HEK293 (cell line): Measurements from ENCODE around the gene FER1L5.

ENCODE experiments used
- SCRT1 ChIP-seq: fragments of 450-650 bp; formaldehyde crosslinking; IDR thresholded peaks from 2 replicates; pipeline ENCODE4 v1.5.1; 2016; ENCODE audit warnings: missing biosample characterization, missing genetic modification characterization, borderline replicate concordance
- SCRT2 ChIP-seq: fragments of 450-650 bp; formaldehyde crosslinking; IDR thresholded peaks from 2 replicates; pipeline ENCODE4 v1.5.1; 2016; ENCODE audit warnings: missing biosample characterization, missing genetic modification characterization
- SP7 ChIP-seq: fragments of 450-650 bp; formaldehyde crosslinking; IDR thresholded peaks from 2 replicates; pipeline ENCODE4 v1.5.1; 2016; ENCODE audit warnings: missing biosample characterization, missing genetic modification characterization
- WT1 ChIP-seq: fragments of 450-650 bp; formaldehyde crosslinking; IDR thresholded peaks from 2 replicates; pipeline ENCODE4 v1.5.1; 2016; ENCODE audit warnings: missing biosample characterization, missing genetic modification characterization
- ZNF121 ChIP-seq: fragments of 450-650 bp; formaldehyde crosslinking; IDR thresholded peaks from 2 replicates; pipeline ENCODE4 v1.5.1; 2016; ENCODE audit warnings: missing biosample characterization, missing genetic modification characterization
- ZNF174 ChIP-seq: fragments of 450-650 bp; formaldehyde crosslinking; IDR thresholded peaks from 2 replicates; pipeline ENCODE4 v1.5.0; 2017; ENCODE audit warnings: missing biosample characterization, mild to moderate bottlenecking, missing genetic modification characterization
- ZNF274 ChIP-seq, 2 experiments: fragments of 200-500 bp in 1 of 2; fragments of 450-650 bp in 1 of 2; sonication (Bioruptor generic) in 1 of 2; formaldehyde crosslinking in 1 of 2; IDR thresholded peaks; 2 replicates each; pipeline versions ENCODE4 v1.5.1 to v1.6.1; 2014 to 2016; ENCODE audit warnings: borderline replicate concordance in 1 of 2, inconsistent platforms in 1 of 2, low read length in 1 of 2, missing biosample characterization in 1 of 2, missing genetic modification characterization in 1 of 2
- ZNF324 ChIP-seq: fragments of 450-650 bp; formaldehyde crosslinking; IDR thresholded peaks from 2 replicates; pipeline ENCODE4 v1.5.1; 2016; ENCODE audit warnings: missing biosample characterization, missing genetic modification characterization
- ZNF335 ChIP-seq: fragments of 450-650 bp; formaldehyde crosslinking; conservative IDR thresholded peaks from 2 replicates; pipeline ENCODE4 v1.5.1; 2016; ENCODE audit warnings: missing biosample characterization, missing genetic modification characterization
- ZNF341 ChIP-seq: fragments of 450-650 bp; formaldehyde crosslinking; IDR thresholded peaks from 2 replicates; pipeline ENCODE4; 2016; ENCODE audit warnings: low read depth, missing biosample characterization, missing genetic modification characterization
- ZNF473 ChIP-seq: fragments of 450-650 bp; formaldehyde crosslinking; IDR thresholded peaks from 2 replicates; pipeline ENCODE4 v1.5.1; 2017; ENCODE audit warnings: missing biosample characterization, missing genetic modification characterization
- ZNF544 ChIP-seq: fragments of 450-650 bp; formaldehyde crosslinking; IDR thresholded peaks from 2 replicates; pipeline ENCODE4 v1.5.0; 2017; ENCODE audit warnings: missing biosample characterization, missing genetic modification characterization
- ZNF571 ChIP-seq: fragments of 450-650 bp; formaldehyde crosslinking; IDR thresholded peaks from 2 replicates; pipeline ENCODE4 v1.5.0; 2017; ENCODE audit warnings: missing biosample characterization, missing genetic modification characterization
- ZNF600 ChIP-seq: fragments of 450-650 bp; formaldehyde crosslinking; IDR thresholded peaks from 2 replicates; pipeline ENCODE4 v1.5.1; 2016; ENCODE audit warnings: missing biosample characterization, missing genetic modification characterization
- ZNF776 ChIP-seq: fragments of 450-650 bp; formaldehyde crosslinking; IDR thresholded peaks from 2 replicates; pipeline ENCODE4 v1.5.0; 2017; ENCODE audit warnings: missing biosample characterization, missing genetic modification characterization, borderline replicate concordance
- TF ChIP-seq, protein P1 (sequence below): fragments of 450-650 bp; formaldehyde crosslinking; IDR thresholded peaks from 2 replicates; pipeline ENCODE4 v1.5.1; 2016; ENCODE audit warnings: missing biosample characterization, missing genetic modification characterization
- TF ChIP-seq, protein P2 (sequence below): fragments of 450-650 bp; formaldehyde crosslinking; IDR thresholded peaks from 2 replicates; pipeline ENCODE4 v1.5.1; 2016; ENCODE audit warnings: missing biosample characterization, missing genetic modification characterization
- TF ChIP-seq, protein P3 (sequence below): fragments of 450-650 bp; formaldehyde crosslinking; IDR thresholded peaks from 2 replicates; pipeline ENCODE4 v1.5.0; 2017; ENCODE audit warnings: missing biosample characterization, missing genetic modification characterization, borderline replicate concordance
- TF ChIP-seq, protein P4 (sequence below): fragments of 450-650 bp; formaldehyde crosslinking; IDR thresholded peaks from 2 replicates; pipeline ENCODE4 v1.5.1; 2017; ENCODE audit warnings: missing biosample characterization, missing genetic modification characterization
- TF ChIP-seq, protein P5 (sequence below): fragments of 450-650 bp; formaldehyde crosslinking; IDR thresholded peaks from 2 replicates; pipeline ENCODE4 v1.5.1; 2016; ENCODE audit warnings: missing biosample characterization, missing genetic modification characterization
- TF ChIP-seq, protein P6 (sequence below): fragments of 450-650 bp; formaldehyde crosslinking; conservative IDR thresholded peaks from 2 replicates; pipeline ENCODE4 v1.5.1; 2016; ENCODE audit warnings: low read depth, missing biosample characterization, missing genetic modification characterization
- TF ChIP-seq, protein P7 (sequence below): fragments of 450-650 bp; formaldehyde crosslinking; IDR thresholded peaks from 2 replicates; pipeline ENCODE4 v1.5.1; 2016; ENCODE audit warnings: missing biosample characterization, missing genetic modification characterization

Gene FER1L5

DNA sequence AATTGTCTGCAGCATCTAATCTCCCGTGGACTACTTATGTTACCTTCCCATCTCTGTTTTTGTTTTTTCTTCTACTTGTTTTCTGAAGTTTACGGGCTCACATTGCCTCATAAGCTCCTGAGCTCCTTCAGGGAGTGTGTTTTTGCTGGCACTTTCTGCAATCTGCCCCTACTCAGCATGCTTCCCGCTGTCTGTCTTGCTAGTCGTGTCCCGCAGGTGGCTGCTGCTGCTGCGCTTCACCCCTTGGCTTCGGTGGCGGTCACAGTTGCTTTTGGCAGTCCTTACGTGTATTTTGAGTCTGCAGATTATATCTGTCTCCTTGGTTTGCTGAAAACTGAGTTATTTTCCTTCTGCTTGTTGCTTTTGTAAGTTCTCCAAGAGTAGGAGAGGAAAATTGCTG, 37.3 kb downstream of the FER1L5 start (continued):
- TF ChIP-seq, protein P1, sequence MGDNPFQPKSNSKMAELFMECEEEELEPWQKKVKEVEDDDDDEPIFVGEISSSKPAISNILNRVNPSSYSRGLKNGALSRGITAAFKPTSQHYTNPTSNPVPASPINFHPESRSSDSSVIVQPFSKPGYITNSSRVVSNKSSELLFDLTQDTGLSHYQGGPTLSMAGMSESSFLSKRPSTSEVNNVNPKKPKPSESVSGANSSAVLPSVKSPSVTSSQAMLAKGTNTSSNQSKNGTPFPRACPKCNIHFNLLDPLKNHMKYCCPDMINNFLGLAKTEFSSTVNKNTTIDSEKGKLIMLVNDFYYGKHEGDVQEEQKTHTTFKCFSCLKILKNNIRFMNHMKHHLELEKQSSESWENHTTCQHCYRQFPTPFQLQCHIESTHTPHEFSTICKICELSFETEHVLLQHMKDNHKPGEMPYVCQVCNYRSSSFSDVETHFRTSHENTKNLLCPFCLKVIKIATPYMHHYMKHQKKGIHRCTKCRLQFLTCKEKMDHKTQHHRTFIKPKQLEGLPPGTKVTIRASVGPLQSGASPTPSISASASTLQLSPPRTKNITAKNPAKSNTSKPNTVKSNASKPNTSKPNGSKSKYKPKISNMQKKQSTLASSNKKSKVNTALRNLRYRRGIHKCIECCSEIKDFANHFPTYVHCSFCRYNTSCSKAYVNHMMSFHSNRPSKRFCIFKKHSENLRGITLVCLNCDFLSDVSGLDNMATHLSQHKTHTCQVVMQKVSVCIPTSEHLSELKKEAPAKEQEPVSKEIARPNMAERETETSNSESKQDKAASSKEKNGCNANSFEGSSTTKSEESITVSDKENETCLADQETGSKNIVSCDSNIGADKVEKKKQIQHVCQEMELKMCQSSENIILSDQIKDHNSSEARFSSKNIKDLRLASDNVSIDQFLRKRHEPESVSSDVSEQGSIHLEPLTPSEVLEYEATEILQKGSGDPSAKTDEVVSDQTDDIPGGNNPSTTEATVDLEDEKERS, result no peak
- TF ChIP-seq ZNF341 (tag by site-specific recombination) (no peak), ZNF473 (tag by site-specific recombination) (no peak), ZNF121 (tag by site-specific recombination) (no peak), ZNF324 (tag by site-specific recombination) (no peak), ZNF776 (tag by site-specific recombination) (no peak), SCRT2 (tag by site-specific recombination) (peak; percentile 87), ZNF571 (tag by site-specific recombination) (no peak), ZNF174 (tag by site-specific recombination) (no peak), WT1 (tag by site-specific recombination) (peak; percentile 75), ZNF600 (tag by site-specific recombination) (no peak), SP7 (tag by site-specific recombination) (no peak), ZNF335 (tag by site-specific recombination) (no peak), ZNF274 (IDR thresholded peaks at IDR 0.05; ENCODE audit: low read length) (no peak), ZNF274 (tag by site-specific recombination; IDR thresholded peaks at IDR 0.05; ENCODE audit: borderline replicate concordance) (no peak), ZNF544 (tag by site-specific recombination) (no peak), SCRT1 (peak; percentile 77; the same call in 1 of the 2 replicates)
- TF ChIP-seq, protein P2, sequence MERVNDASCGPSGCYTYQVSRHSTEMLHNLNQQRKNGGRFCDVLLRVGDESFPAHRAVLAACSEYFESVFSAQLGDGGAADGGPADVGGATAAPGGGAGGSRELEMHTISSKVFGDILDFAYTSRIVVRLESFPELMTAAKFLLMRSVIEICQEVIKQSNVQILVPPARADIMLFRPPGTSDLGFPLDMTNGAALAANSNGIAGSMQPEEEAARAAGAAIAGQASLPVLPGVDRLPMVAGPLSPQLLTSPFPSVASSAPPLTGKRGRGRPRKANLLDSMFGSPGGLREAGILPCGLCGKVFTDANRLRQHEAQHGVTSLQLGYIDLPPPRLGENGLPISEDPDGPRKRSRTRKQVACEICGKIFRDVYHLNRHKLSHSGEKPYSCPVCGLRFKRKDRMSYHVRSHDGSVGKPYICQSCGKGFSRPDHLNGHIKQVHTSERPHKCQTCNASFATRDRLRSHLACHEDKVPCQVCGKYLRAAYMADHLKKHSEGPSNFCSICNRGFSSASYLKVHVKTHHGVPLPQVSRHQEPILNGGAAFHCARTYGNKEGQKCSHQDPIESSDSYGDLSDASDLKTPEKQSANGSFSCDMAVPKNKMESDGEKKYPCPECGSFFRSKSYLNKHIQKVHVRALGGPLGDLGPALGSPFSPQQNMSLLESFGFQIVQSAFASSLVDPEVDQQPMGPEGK, result no peak
- TF ChIP-seq, protein P3, sequence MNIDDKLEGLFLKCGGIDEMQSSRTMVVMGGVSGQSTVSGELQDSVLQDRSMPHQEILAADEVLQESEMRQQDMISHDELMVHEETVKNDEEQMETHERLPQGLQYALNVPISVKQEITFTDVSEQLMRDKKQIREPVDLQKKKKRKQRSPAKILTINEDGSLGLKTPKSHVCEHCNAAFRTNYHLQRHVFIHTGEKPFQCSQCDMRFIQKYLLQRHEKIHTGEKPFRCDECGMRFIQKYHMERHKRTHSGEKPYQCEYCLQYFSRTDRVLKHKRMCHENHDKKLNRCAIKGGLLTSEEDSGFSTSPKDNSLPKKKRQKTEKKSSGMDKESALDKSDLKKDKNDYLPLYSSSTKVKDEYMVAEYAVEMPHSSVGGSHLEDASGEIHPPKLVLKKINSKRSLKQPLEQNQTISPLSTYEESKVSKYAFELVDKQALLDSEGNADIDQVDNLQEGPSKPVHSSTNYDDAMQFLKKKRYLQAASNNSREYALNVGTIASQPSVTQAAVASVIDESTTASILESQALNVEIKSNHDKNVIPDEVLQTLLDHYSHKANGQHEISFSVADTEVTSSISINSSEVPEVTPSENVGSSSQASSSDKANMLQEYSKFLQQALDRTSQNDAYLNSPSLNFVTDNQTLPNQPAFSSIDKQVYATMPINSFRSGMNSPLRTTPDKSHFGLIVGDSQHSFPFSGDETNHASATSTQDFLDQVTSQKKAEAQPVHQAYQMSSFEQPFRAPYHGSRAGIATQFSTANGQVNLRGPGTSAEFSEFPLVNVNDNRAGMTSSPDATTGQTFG (tag by site-specific recombination), result no peak
- TF ChIP-seq, protein P4, sequence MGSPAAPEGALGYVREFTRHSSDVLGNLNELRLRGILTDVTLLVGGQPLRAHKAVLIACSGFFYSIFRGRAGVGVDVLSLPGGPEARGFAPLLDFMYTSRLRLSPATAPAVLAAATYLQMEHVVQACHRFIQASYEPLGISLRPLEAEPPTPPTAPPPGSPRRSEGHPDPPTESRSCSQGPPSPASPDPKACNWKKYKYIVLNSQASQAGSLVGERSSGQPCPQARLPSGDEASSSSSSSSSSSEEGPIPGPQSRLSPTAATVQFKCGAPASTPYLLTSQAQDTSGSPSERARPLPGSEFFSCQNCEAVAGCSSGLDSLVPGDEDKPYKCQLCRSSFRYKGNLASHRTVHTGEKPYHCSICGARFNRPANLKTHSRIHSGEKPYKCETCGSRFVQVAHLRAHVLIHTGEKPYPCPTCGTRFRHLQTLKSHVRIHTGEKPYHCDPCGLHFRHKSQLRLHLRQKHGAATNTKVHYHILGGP (tag by site-specific recombination), result no peak
- TF ChIP-seq, protein P5, sequence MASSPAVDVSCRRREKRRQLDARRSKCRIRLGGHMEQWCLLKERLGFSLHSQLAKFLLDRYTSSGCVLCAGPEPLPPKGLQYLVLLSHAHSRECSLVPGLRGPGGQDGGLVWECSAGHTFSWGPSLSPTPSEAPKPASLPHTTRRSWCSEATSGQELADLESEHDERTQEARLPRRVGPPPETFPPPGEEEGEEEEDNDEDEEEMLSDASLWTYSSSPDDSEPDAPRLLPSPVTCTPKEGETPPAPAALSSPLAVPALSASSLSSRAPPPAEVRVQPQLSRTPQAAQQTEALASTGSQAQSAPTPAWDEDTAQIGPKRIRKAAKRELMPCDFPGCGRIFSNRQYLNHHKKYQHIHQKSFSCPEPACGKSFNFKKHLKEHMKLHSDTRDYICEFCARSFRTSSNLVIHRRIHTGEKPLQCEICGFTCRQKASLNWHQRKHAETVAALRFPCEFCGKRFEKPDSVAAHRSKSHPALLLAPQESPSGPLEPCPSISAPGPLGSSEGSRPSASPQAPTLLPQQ, result no peak
- TF ChIP-seq, protein P6, sequence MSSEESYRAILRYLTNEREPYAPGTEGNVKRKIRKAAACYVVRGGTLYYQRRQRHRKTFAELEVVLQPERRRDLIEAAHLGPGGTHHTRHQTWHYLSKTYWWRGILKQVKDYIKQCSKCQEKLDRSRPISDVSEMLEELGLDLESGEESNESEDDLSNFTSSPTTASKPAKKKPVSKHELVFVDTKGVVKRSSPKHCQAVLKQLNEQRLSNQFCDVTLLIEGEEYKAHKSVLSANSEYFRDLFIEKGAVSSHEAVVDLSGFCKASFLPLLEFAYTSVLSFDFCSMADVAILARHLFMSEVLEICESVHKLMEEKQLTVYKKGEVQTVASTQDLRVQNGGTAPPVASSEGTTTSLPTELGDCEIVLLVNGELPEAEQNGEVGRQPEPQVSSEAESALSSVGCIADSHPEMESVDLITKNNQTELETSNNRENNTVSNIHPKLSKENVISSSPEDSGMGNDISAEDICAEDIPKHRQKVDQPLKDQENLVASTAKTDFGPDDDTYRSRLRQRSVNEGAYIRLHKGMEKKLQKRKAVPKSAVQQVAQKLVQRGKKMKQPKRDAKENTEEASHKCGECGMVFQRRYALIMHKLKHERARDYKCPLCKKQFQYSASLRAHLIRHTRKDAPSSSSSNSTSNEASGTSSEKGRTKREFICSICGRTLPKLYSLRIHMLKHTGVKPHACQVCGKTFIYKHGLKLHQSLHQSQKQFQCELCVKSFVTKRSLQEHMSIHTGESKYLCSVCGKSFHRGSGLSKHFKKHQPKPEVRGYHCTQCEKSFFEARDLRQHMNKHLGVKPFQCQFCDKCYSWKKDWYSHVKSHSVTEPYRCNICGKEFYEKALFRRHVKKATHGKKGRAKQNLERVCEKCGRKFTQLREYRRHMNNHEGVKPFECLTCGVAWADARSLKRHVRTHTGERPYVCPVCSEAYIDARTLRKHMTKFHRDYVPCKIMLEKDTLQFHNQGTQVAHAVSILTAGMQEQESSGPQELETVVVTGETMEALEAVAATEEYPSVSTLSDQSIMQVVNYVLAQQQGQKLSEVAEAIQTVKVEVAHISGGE (tag by site-specific recombination), result no peak
- TF ChIP-seq, protein P7, sequence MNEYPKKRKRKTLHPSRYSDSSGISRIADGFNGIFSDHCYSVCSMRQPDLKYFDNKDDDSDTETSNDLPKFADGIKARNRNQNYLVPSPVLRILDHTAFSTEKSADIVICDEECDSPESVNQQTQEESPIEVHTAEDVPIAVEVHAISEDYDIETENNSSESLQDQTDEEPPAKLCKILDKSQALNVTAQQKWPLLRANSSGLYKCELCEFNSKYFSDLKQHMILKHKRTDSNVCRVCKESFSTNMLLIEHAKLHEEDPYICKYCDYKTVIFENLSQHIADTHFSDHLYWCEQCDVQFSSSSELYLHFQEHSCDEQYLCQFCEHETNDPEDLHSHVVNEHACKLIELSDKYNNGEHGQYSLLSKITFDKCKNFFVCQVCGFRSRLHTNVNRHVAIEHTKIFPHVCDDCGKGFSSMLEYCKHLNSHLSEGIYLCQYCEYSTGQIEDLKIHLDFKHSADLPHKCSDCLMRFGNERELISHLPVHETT (tag by site-specific recombination), result no peak
